Activated naive CD8-positive, alpha-beta T cell treated with anti-CD3 and anti-CD28 coated beads, Interleukin-2, amount 50 U/mL, for 24 hours (primary cell): Measurements from ENCODE around the gene LAMTOR1.

ENCODE experiments used
- ATAC-seq: fragments of 150-1000 bp; cut with Tn5 transposase; one replicate; pipeline ENCODE4 v1.10.0; 2021
- DNase-seq: peaks from one replicate; pipeline ENCODE4 v3.0.0; 2021
- H3K27ac Mint-ChIP-seq: one replicate; pipeline ENCODE4 v1.8.0; 2021; ENCODE audit warnings: mild to moderate bottlenecking, mixed read lengths
- H3K27me3 Mint-ChIP-seq: one replicate; pipeline ENCODE4 v1.8.0; 2021; ENCODE audit warnings: mixed read lengths
- H3K36me3 Mint-ChIP-seq: one replicate; pipeline ENCODE4 v1.8.0; 2021; ENCODE audit warnings: low read depth, mixed read lengths
- H3K4me1 Mint-ChIP-seq: one replicate; pipeline ENCODE4 v1.8.0; 2021; ENCODE audit warnings: mixed read lengths
- H3K4me3 Mint-ChIP-seq: one replicate; pipeline ENCODE4 v1.8.0; 2021; ENCODE audit warnings: mild to moderate bottlenecking, moderate library complexity, mixed read lengths
- H3K9me3 Mint-ChIP-seq: one replicate; pipeline ENCODE4 v1.8.0; 2021; ENCODE audit warnings: mixed read lengths

LAMTOR1 gene

GRCh38 chr11:72048766-72049460, 54.2 kb downstream of the LAMTOR1 start:
- Mint-ChIP-seq H3K4me3 (no peak overlapping the region), H3K9me3 (no peaks in the 10 kb centered on the region), H3K27me3 (no peaks in the 10 kb centered on the region), H3K36me3 (peaks cover 15% of the 10 kb centered on the region), H3K27ac (no peak overlapping the region), H3K4me1 (peaks cover 6% of the 10 kb centered on the region)
- DNase-seq (no peak), ATAC-seq (no peak)
